Measurements from ENCODE around the gene PPM1J.
A peak's percentile ranks its signal among the peaks of the same experiment; 100 is the strongest.
"Not testable (repeated sequence)": the region's sequence is repeated elsewhere in the genome, so short reads cannot be mapped to it uniquely, and the experiment has no call there.

Gene PPM1J

DNA sequence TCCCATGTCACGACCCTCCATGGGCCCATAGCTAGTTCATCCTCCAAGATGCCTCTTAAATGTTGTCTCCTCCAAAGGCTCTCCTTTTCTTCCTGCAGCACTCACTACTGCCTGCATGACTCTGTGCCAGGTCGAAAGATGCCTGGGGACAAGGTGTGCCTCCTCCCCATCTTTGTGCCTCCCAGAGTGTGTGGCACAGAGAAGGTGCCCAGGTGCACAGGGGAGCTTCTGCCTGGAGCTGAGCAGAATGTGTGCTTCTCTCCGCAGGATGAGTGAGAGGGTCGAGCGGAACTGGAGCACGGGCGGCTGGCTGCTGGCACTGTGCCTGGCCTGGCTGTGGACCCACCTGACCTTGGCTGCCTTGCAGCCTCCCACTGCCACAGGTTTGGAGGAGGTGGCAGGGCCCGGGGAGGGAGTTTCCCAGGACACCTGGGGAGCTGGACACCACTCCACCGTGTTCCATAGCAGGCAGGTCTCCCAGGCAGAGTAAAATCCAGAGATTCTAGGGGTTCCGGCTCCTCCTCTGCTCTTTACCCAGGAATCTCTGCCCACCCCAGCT is 6.9 kb upstream of the PPM1J start:
- DNase-seq (ENCODE audit: low read depth in 2 of 3, low spot score in 1 of 3): no peak

DNA sequence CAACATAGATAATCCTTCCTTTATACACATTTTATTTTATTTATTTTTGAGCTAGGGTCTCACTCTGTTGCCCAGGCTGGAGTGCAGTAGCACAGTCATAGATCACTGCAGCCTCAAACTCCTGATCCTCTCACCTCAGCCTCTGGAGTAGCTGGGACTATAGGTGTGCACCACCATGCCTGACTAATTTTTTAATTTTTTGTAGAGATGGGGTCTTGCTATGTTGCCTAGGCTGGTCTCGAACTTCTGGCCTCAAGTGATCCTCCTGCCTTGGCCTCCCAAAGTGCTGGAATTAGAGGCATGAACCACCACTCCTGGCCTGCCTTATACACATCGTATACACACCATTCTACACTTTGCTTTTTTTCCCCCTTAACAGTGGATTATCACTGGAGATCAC is 6.2 kb upstream of the PPM1J start:
- DNase-seq (ENCODE audit: low read depth in 2 of 3, low spot score in 1 of 3): not testable (repeated sequence)

DNA sequence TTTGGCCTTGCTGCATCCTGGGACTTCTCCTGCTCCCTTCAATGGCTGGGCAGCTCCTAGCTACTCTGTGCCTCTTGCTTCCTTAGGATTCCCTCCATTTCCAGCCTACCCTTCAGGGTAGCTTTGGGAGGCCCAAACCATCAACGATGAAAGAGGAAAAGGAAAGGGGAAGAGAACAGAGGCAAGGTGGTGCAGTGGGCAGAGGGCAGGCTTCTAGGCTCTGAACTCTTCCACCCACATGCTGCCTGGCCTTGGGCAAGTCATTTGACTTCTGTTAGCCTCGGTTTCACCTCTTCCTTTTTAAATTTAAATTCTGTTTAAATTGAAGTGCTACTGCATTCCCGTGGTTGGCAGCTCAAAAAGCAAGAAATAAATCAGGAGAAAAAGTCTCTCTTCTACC is 5.7 kb upstream of the PPM1J start:
- DNase-seq (ENCODE audit: low read depth in 2 of 3, low spot score in 1 of 3): no peak

- no peak for DNase-seq (ENCODE audit: low read depth in 2 of 3, low spot score in 1 of 3)
These were observed 4.6 kb upstream of the PPM1J start for GRCh38 chr1:112719706-112720105.

- peak; percentile 59 to 79 (median 60) for DNase-seq (ENCODE audit: low read depth in 2 of 3, low spot score in 1 of 3)
These were observed 3.7 kb upstream of the PPM1J start for GRCh38 chr1:112718691-112719418.

DNA sequence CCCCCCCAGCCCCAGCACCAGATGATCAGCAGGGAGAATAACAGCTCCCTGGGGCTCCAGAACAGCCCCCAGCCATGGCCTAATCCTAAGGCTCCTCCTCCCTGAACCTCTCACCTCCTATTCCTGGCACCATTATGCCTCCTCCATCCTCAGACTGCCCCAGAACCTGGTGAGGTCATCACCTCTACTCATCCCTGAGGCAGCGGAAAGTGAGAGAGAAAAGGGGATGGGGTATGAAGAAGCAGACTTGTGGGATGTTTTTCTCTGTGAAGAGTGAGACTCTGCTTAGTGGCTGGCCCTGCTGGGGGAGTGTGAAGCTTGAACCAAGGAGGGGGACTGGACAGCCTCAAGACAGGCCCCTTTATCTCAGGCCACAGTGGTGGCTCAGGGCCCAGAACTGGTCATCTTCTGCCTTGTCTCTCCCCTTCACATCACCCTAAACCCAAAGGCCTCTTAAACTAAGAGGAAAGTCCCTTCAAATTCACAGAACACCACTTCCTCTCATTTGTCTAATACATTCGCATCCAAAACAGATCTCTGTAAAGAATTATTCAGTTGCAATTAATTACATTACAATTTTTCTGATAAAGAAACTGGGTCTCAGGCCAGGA is 2.2 kb upstream of the PPM1J start:
- no peak for DNase-seq (ENCODE audit: low read depth in 2 of 3, low spot score in 1 of 3)

DNA sequence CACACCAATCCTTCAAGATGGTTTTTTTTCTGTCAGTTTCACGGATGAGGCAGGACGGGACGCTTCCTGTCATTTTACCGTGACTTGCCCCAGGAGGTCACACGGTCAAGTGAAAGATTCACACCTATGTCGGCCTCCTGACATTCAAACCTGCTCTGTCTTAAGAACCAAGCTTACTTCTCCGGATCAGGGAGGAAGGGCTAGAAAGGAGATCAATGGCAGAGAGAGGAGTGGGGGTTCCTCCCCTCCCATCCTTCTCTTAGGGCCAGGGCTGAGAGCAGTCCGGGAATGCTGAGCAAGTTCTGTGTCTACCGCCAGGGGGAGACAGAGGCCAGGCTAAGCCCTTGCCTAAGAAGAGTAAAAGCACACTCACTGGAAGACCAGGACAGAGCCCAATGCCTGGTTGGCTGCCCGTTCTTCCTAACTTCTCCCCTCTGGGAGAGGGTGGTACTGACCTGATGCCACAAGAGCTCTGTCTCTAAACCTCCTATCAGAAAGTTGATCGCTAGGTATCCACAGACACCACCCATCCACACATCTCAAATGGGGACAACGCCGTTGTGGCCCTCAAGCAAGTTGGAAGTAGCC is 1.1 kb upstream of the PPM1J start:
- DNase-seq (ENCODE audit: low read depth in 2 of 3, low spot score in 1 of 3): peak; percentile 61 to 82 (median 71)

GRCh38 chr1:112714313-112715263 is 544 bp downstream of the PPM1J start:
- DNase-seq (ENCODE audit: low read depth in 2 of 3, low spot score in 1 of 3): no peak

DNA sequence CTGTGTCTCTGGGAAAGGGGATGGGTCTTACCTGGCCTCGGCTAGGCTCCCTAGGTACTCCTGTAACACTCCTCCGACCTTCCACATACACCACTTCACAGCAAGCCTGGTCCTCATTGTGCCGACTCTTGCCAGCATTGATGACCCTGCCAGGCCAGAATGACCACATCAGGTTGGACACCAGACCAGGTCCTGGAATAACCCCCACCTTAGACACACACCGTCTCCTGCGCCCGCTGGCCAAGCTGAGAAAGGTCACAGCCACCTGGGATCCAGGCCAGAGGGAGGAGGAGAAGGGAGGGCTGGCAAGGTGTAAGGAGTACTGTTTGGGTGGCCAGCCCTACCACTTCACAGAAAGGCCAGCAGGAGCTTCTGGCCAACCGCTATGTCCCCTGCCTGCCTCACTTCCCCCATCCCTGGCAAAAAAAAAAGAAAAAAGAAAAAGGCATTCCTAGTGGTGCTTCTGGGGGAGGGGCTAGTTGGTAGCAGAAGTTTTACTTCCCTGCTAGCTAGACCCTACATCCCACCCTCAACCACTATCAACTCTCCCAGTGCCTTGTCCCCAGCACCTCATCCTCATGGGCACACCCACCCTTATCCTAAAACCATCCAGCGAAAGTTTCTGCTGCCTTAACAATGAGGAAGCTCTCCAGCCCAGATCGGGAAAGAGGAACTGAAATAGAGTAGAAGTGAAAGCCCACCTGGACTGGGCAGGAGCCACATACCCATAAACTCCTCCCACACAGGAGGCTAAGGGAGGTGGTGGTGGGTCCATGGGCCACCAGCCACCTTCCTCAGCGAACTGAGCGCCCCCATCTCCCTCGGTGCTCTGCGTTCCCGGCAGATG is 1.4 kb downstream of the PPM1J start:
- DNase-seq (ENCODE audit: low read depth in 2 of 3, low spot score in 1 of 3): no peak

DNA sequence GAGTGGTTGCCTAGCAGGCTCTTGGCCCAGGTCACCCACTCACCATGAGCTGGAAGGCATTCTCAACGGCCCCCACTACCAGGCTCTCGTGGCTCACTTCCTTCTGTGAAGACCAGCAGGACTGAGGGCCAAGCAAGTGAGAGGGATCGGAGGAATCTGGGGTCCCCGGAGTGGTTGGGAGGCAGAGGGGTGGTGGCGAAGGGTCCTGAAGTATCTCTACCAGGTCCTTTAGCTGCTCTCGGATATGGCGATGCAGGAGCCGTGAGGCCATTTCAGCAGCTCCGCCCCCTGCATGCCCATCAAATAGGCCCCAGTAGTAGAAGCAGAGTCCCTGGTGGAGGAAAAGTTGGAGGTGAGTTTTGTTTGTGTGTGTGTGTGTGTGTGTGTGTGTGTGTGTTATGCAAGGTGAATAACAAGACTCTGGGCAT is 2.4 kb downstream of the PPM1J start:
- no peak for DNase-seq (ENCODE audit: low read depth in 2 of 3, low spot score in 1 of 3)

GRCh38 chr1:112712191-112712590 is 2.9 kb downstream of the PPM1J start:
- DNase-seq (ENCODE audit: low read depth in 2 of 3, low spot score in 1 of 3): no peak

DNA sequence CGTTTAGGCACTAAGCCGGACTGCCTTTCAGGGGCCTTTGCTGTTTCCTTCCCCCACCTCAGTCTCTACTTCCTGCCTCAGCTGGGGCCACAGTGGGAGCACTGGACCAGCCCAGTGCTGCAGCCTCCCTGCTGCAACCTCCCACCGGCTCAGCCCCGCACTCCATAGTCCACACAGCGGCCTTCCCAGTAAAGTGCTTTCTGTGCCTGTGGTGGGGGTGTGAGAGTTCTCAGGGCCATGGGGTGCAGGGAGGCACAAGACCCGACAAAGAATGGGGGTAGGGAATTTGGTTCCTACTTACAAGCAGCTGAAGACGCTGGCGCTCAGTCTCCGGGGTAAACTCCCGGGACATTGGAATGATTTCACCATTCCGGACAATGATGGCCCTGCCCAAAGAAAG is 3.5 kb downstream of the PPM1J start:
- DNase-seq (ENCODE audit: low read depth in 2 of 3, low spot score in 1 of 3): no peak

- no peak for DNase-seq (ENCODE audit: low read depth in 2 of 3, low spot score in 1 of 3)
These were observed 4.1 kb downstream of the PPM1J start for GRCh38 chr1:112711041-112711440.

DNA sequence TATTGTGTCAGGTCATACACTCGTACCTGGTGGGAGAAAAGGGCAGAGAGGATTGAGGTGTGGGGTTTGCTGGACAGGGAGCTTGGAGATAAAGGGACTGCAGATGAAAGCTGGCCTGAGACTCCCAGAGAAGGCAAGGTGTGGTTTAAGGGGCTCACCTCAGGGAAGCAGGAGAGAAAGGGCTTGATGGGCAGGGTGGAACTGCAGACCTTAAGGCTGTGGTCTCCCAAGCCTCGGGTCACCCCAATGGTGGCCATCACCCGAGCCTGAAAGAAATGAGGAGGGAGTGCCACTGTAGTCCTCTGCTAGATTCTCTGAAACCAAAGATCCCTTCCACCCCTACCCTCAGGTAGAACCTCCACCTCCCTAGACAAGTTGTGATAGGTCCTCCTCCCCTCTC is 4.5 kb downstream of the PPM1J start:
- no peak for DNase-seq (ENCODE audit: low read depth in 2 of 3, low spot score in 1 of 3)

- no peak for DNase-seq (ENCODE audit: low read depth in 2 of 3, low spot score in 1 of 3)
These were observed 5.0 kb downstream of the PPM1J start for GRCh38 chr1:112710159-112710558.

GRCh38 chr1:112708489-112708888 is 6.6 kb downstream of the PPM1J start:
- no peak for DNase-seq (ENCODE audit: low read depth in 2 of 3, low spot score in 1 of 3)

GRCh38 chr1:112708002-112708448 is 7.1 kb downstream of the PPM1J start:
- DNase-seq (ENCODE audit: low read depth in 2 of 3, low spot score in 1 of 3): no peak

- DNase-seq (ENCODE audit: low read depth in 2 of 3, low spot score in 1 of 3): peak in 1 of 3 donors; percentile 67
These were observed 7.7 kb downstream of the PPM1J start for GRCh38 chr1:112707221-112708001.

DNA sequence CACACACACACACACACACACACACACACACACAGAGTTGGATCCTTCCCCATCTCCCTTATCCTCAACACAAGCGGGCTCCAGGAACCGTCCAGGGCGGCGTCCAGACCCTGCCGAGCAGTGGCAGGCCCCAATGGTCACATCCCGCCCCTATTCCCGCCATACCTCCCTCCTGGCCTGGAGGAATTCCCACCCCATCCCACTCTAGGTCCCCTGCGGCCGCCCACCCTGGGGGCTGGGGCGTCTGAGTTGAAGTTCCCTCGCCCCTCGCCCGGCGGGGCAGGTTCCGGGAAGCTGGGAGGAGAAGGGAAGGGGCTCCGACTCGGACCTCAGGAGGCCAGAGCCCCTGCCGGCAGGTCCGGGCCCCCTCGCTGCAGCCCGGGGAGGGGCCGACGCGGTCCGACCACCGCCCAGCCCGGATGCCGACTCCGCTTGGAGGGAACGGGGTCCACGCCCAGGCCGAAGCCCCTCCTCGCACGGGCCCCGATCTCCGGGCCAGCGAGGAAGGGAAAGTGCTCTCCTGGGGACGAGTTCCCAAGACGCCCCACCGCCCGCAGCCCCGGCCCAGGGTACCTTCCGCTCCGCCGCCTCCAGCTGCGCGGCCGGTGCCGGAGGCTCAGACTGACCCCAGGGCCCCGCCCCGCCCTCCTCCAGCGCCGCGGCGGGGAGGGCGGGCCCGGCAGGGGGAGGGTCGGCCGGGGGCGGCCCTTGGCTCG is 8.5 kb downstream of the PPM1J start, which contains the start of gene RHOC:
Gene RHOC, minus strand, starts transcription at position 623 of the 716 bp plus-strand sequence. CDS start 3,328 bp downstream, outside the sequence.
- DNase-seq (ENCODE audit: low read depth in 2 of 3, low spot score in 1 of 3): peak in 1 of 3 donors; percentile 37
